Measurements from ENCODE around the gene SNCB.
A peak's percentile ranks its signal among the peaks of the same experiment; 100 is the strongest.
"Not testable (repeated sequence)": the region's sequence is repeated elsewhere in the genome, so short reads cannot be mapped to it uniquely, and the experiment has no call there.

SNCB gene

GRCh38 chr5:176620333-176620981, 9.9 kb downstream of the SNCB start:
- DNase-seq = no peak

- DNase-seq = no peak
These were observed 10.6 kb downstream of the SNCB start for GRCh38 chr5:176619569-176620332.

GRCh38 chr5:176619203-176619568, 11.1 kb downstream of the SNCB start:
- peak; percentile 80 for DNase-seq

GRCh38 chr5:176618783-176619182, 11.6 kb downstream of the SNCB start:
- no peak for DNase-seq

GRCh38 chr5:176616511-176616910, 13.8 kb downstream of the SNCB start:
- no peak for DNase-seq

GRCh38 chr5:176614805-176615478, 15.4 kb downstream of the SNCB start:
- no peak for DNase-seq

- DNase-seq = no peak
These were observed 17.5 kb downstream of the SNCB start for GRCh38 chr5:176612855-176613254.

GRCh38 chr5:176612008-176612407, 18.3 kb downstream of the SNCB start:
- DNase-seq = no peak

GRCh38 chr5:176611435-176611834, 18.9 kb downstream of the SNCB start:
- DNase-seq = peak; percentile 87

GRCh38 chr5:176610435-176610773, 19.9 kb downstream of the SNCB start:
- no peak for DNase-seq

GRCh38 chr5:176609724-176610434, 20.5 kb downstream of the SNCB start, which contains the start of gene GPRIN1:
Gene GPRIN1, minus strand, starts transcription at chr5:176610156. Its CDS starts 10,322 bp downstream, at chr5:176599834.
- DNase-seq = peak; percentile 78

GRCh38 chr5:176608937-176609723, 21.2 kb downstream of the SNCB start:
- DNase-seq = no peak

- no peak for DNase-seq
These were observed 22.1 kb downstream of the SNCB start for GRCh38 chr5:176608142-176608705.

- DNase-seq = no peak
These were observed 23.5 kb downstream of the SNCB start for GRCh38 chr5:176606875-176607274.

- DNase-seq = no peak
These were observed 24.3 kb downstream of the SNCB start for GRCh38 chr5:176606032-176606431.

- DNase-seq = no peak
These were observed 27.2 kb downstream of the SNCB start for GRCh38 chr5:176603091-176603490.

GRCh38 chr5:176601901-176602482, 28.3 kb downstream of the SNCB start:
- DNase-seq = no peak

GRCh38 chr5:176599749-176600430, 30.4 kb downstream of the SNCB start:
- DNase-seq = not testable (repeated sequence)

- DNase-seq = no peak
These were observed 32.6 kb downstream of the SNCB start for GRCh38 chr5:176597417-176598389.

All from femur (tissue), 1 donor.